Peyer's patch (tissue), 4 donors: Measurements from ENCODE around the gene MARK3. TPM values are rescaled to one million over a fixed set of nuclear protein-coding genes. Genes with fewer than 3 reads are reported as not detected.

ENCODE experiments used
- DNase-seq, 3 donors: peaks; one replicate each; pipeline ENCODE4 v3.0.0-alpha.2; 2017 to 2019
- H3K27ac ChIP-seq, 4 donors: fragments of 200-600 bp; sonication (generic); one replicate each; pipeline ENCODE4 v1.5.1; 2016 to 2019
- H3K27me3 ChIP-seq, 2 donors: fragments of 200-600 bp; sonication (generic); one replicate each; pipeline ENCODE4 v1.5.1; 2019
- H3K36me3 ChIP-seq, 3 donors: fragments of 200-600 bp; sonication (generic); one replicate each; pipeline ENCODE4 v1.5.1; 2016 to 2019
- H3K4me1 ChIP-seq, 4 donors: fragments of 200-600 bp; sonication (generic); one replicate each; pipeline ENCODE4 v1.5.1; 2016 to 2019
- H3K4me3 ChIP-seq, 4 donors: fragments of 200-600 bp; sonication (generic); 1 replicate in 3 of 4; 2 replicates in 1 of 4; pipeline ENCODE4 v1.5.1; 2016 to 2019; ENCODE audit warnings: mild to moderate bottlenecking in 1 of 4
- H3K9me3 ChIP-seq, 4 donors: fragments of 200-600 bp; sonication (generic); one replicate each; pipeline ENCODE4 v1.5.1; 2016 to 2019; ENCODE audit warnings: mild to moderate bottlenecking in 1 of 4
- POLR2A ChIP-seq, 2 donors: fragments of 450-650 bp; IDR thresholded peaks; one replicate each; pipeline ENCODE4 v1.5.1; 2017; ENCODE audit warnings: antibody characterized with exemption in 2 of 2, mild to moderate bottlenecking in 2 of 2, moderate library complexity in 2 of 2
- total RNA-seq, 4 donors: library from RNA; depleted of rRNA; stranded (reverse); fragments of >200 nt; gene quantifications; one replicate each; pipeline ENCODE4 v1.1.0, GENCODE V29; 2016
- TF ChIP-seq, protein P1 (sequence below), 6 experiments: fragments of 450-650 bp in 4 of 6; fragments of 200-600 bp in 2 of 6; sonication (generic) in 1 of 6; IDR thresholded peaks; one replicate each; pipeline ENCODE4 v1.5.1; 2017 to 2019; ENCODE audit warnings: antibody characterized with exemption in 6 of 6, mild to moderate bottlenecking in 3 of 6, moderate library complexity in 1 of 6

The MARK3 gene
- total RNA-seq, 4 donors from 2014 or later, result 76.0 to 196 (median 99.5) TPM

DNA sequence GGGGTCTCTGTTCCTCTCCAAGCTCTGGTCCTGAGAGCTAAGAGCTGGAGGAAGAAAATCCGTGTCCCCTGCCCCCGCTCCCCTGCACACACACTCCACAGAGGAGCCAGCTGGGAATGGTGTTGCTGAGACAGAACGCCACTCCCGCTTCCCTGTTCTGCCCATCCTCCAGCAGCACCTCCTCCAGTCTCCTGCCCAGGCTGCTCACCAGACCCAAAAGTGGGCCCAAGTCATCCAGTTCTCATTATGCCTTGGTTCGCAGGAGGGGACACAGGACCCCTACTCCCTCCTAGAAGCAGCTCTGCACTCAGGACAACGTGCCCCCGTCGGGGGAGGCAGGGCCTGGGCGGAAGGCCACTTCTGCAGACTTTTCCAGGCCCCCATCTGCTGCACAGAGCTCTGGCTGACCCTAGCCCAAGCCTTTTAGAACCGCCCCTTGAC lies 143.0 kb downstream of the MARK3 start:
- peak overlapping the region; percentile 71 to 86 (median 78) for H3K27ac ChIP-seq
- DNase-seq, result no peak
- peak overlapping the region; percentile 70 to 96 (median 86) for H3K4me3 ChIP-seq
- H3K4me1 ChIP-seq, result peaks cover 6 to 71% (median 22%) of the 10 kb centered on the region in 4 donors
- no peaks in the 10 kb centered on the region for H3K9me3 ChIP-seq
- H3K36me3 ChIP-seq, result no peaks in the 10 kb centered on the region
- no peaks in the 10 kb centered on the region for H3K27me3 ChIP-seq
- TF ChIP-seq, protein P1, sequence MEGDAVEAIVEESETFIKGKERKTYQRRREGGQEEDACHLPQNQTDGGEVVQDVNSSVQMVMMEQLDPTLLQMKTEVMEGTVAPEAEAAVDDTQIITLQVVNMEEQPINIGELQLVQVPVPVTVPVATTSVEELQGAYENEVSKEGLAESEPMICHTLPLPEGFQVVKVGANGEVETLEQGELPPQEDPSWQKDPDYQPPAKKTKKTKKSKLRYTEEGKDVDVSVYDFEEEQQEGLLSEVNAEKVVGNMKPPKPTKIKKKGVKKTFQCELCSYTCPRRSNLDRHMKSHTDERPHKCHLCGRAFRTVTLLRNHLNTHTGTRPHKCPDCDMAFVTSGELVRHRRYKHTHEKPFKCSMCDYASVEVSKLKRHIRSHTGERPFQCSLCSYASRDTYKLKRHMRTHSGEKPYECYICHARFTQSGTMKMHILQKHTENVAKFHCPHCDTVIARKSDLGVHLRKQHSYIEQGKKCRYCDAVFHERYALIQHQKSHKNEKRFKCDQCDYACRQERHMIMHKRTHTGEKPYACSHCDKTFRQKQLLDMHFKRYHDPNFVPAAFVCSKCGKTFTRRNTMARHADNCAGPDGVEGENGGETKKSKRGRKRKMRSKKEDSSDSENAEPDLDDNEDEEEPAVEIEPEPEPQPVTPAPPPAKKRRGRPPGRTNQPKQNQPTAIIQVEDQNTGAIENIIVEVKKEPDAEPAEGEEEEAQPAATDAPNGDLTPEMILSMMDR (IDR thresholded peaks at IDR 0.05), result no peak
- no peak for TF ChIP-seq POLR2A (IDR thresholded peaks at IDR 0.05)

DNA sequence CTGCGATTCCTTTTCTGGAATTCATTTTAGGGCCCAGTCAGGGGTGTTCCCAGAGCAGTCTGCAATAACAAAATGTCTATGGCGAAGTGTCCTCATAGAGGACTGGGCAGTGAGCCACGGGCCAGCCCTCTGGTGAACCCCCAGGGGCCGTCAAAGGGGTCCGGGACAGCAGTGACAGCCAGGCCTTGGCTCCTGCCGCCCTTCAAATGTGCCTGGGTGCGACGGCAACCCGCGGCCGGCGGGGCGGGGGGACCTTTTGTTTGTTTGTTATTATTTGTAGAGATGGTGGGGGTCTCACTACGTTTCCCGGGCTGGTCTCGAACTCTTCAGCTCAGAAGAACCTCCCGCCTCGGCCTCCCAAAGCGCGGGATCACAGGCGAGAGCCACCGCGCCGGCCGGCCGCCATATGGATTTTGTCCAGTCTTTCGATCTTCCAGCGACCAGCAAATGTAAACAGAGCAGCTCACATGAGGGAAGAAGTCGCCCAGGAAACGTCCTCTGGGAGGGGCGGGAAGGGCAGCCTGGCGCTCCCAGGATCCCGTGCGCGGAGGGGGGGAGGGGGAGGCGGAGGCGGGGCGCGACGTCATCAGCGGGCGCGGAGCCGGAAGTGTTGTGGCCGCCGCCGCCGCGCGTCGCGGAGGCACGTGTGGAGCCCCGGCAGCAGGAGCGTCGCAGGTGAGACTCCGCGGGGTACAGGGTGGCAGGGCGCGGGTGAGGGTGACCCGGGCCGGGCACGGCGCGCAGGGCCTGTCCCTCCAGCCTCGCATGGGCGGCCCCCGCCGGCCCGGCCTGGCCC lies 143.6 kb downstream of the MARK3 start, which contains the start of gene TRMT61A:
TSS of gene TRMT61A (plus strand) at position 610 of the 796 bp plus-strand sequence. CDS start 783 bp downstream, outside the sequence.
- no peaks in the 10 kb centered on the region for H3K27me3 ChIP-seq
- peak within 1 kb of the TSS; percentile 70 to 96 (median 86) for H3K4me3 ChIP-seq
- TF ChIP-seq, protein P1 (IDR thresholded peaks at IDR 0.05), result no peak
- TF ChIP-seq POLR2A (IDR thresholded peaks at IDR 0.05), result peak; percentile 20 to 54
- H3K4me1 ChIP-seq, result peaks cover 6 to 70% (median 22%) of the 10 kb centered on the region in 4 donors
- H3K36me3 ChIP-seq, result peaks cover 0 to 5% (median 0%) of the 10 kb centered on the region in 3 donors
- H3K9me3 ChIP-seq, result no peaks in the 10 kb centered on the region
- peak within 1 kb of the TSS; percentile 71 to 86 (median 78) for H3K27ac ChIP-seq
- peak; percentile 77 to 96 (median 93) for DNase-seq

DNA sequence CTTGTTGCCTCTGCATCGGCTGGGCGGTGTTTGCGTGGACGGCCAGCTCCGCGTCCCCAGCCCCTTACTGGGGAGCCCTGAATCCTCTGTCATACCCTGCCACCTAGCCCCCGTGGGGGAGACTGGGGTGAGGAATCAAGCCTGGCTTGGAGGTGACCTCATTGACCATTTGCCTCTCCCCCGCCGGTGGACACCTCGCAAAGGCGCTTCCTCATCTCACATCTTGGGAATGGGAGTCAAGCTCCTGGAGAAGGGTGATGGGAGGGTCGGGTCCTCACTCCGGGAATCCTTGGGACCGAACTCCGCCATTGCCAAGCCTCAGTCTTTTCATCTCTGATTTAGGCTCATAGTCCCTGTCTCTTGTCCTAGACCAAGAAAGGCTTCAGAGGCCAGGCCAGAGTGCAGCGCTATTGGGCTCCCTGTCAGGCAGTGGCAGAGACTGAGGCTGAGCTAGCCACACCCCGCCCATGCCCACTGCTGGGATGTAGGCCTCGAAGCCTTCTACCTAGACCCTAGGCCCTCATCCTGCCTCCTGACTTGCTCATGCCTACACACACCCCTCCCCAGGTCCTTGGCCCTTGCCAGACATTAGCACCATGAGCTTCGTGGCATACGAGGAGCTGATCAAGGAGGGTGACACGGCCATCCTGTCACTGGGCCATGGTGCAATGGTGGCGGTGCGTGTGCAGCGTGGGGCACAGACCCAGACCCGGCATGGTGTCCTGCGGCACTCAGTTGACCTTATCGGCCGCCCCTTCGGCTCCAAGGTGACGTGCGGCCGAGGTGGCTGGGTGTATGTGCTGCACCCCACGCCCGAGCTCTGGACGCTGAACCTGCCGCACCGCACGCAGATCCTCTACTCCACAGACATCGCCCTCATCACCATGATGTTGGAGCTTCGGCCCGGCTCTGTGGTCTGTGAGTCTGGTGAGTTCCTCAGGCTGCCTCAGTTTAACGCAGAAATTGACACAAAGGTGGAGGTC lies 144.5 kb downstream of the MARK3 start:
- no peak for TF ChIP-seq POLR2A (IDR thresholded peaks at IDR 0.05)
- TF ChIP-seq, protein P1 (IDR thresholded peaks at IDR 0.05), result no peak
- peaks cover 0 to 7% (median 0%) of the 10 kb centered on the region in 3 donors for H3K36me3 ChIP-seq
- H3K4me1 ChIP-seq, result peaks cover 6 to 72% (median 22%) of the 10 kb centered on the region in 4 donors
- peak overlapping the region; percentile 70 to 96 (median 86) for H3K4me3 ChIP-seq
- H3K9me3 ChIP-seq, result no peaks in the 10 kb centered on the region
- peak overlapping the region; percentile 71 to 86 (median 78) for H3K27ac ChIP-seq
- H3K27me3 ChIP-seq, result no peaks in the 10 kb centered on the region
- DNase-seq, result no peak

DNA sequence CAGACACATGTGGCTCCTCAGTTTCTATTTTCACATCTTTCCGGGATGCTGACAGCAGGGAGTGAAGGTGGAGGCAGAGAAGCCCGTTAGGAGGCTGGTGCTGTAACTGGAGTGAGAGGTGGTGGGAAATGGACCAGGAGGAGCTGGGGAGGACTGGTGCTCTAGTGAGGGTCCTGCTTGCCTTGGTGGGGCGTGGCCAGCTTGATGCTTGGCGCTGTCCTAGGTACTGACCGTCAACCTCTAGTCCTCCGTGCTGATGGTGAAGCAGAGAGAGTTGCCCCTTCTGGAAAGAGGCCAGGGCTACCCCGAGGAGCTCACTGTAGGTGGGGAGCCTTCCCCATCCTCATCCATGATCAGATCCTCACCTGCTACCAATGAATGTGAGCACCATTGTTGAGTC lies 145.2 kb downstream of the MARK3 start:
- H3K27ac ChIP-seq, result no peak overlapping the region
- H3K9me3 ChIP-seq, result no peaks in the 10 kb centered on the region
- H3K36me3 ChIP-seq, result peaks cover 0 to 7% (median 0%) of the 10 kb centered on the region in 3 donors
- peak overlapping the region in 1 of 4 donors; percentile 96 for H3K4me3 ChIP-seq
- peaks cover 6 to 64% (median 22%) of the 10 kb centered on the region in 4 donors for H3K4me1 ChIP-seq
- no peak for TF ChIP-seq POLR2A (IDR thresholded peaks at IDR 0.05)
- TF ChIP-seq, protein P1 (IDR thresholded peaks at IDR 0.05), result no peak
- no peaks in the 10 kb centered on the region for H3K27me3 ChIP-seq
- DNase-seq, result no peak

GRCh38 chr14:103530831-103531230 lies 145.6 kb downstream of the MARK3 start:
- Histone ChIP-seq H3K4me1 (peaks cover 6 to 60% (median 22%) of the 10 kb centered on the region in 4 donors), H3K9me3 (no peaks in the 10 kb centered on the region), H3K4me3 (no peak overlapping the region), H3K27me3 (no peaks in the 10 kb centered on the region), H3K36me3 (peaks cover 0 to 7% (median 0%) of the 10 kb centered on the region in 3 donors), H3K27ac (no peak overlapping the region)
- no peak for TF ChIP-seq POLR2A (IDR thresholded peaks at IDR 0.05)
- TF ChIP-seq, protein P1 (IDR thresholded peaks at IDR 0.05), result no peak
- DNase-seq, result no peak
